GM19463 (cell line): ENCODE data around the gene SPRN.
"Not testable (repeated sequence)": the region's sequence is repeated elsewhere in the genome, so short reads cannot be mapped to it uniquely, and the experiment has no call there.

Source experiments
- ATAC-seq: cut with Tn5 transposase; IDR thresholded peaks from one replicate; pipeline ENCODE4 v1.9.1; 2021; ENCODE audit warnings: mild to moderate bottlenecking, moderate library complexity; ENCODE audit not compliant: unreplicated experiment

The SPRN gene

GRCh38 chr10:133388973-133389818 is 35.2 kb downstream of the SPRN start:
- ATAC-seq = peak; percentile 78

- no peak for ATAC-seq
Observed at GRCh38 chr10:133388236-133388972, 36.0 kb downstream of the SPRN start.

GRCh38 chr10:133386951-133387350 is 37.5 kb downstream of the SPRN start:
- ATAC-seq = not testable (repeated sequence)

- no peak for ATAC-seq
Observed at GRCh38 chr10:133385214-133385613, 39.2 kb downstream of the SPRN start.

GRCh38 chr10:133384071-133384470 is 40.4 kb downstream of the SPRN start:
- no peak for ATAC-seq

- no peak for ATAC-seq
Observed at GRCh38 chr10:133383551-133383950, 40.9 kb downstream of the SPRN start.

- ATAC-seq = no peak
Observed at GRCh38 chr10:133381036-133381435, 43.4 kb downstream of the SPRN start.

- ATAC-seq = no peak
Observed at GRCh38 chr10:133379801-133380666, 44.4 kb downstream of the SPRN start.

GRCh38 chr10:133379152-133379800 is 45.1 kb downstream of the SPRN start, which contains the start of gene PAOX:
Gene PAOX, plus strand, starts transcription at chr10:133379262. Its CDS starts 55 bp downstream, at chr10:133379317.
- peak; percentile 52 for ATAC-seq

GRCh38 chr10:133378251-133379096 is 46.0 kb downstream of the SPRN start:
- peak; percentile 39 for ATAC-seq

- ATAC-seq = no peak
Observed at GRCh38 chr10:133377818-133378250, 46.6 kb downstream of the SPRN start.

- no peak for ATAC-seq
Observed at GRCh38 chr10:133377025-133377817, 47.2 kb downstream of the SPRN start.

- not testable (repeated sequence) for ATAC-seq
Observed at GRCh38 chr10:133376183-133376582, 48.2 kb downstream of the SPRN start.

GRCh38 chr10:133375357-133376115 is 48.9 kb downstream of the SPRN start:
- ATAC-seq = no peak

- peak; percentile 98 for ATAC-seq
Observed at GRCh38 chr10:133373174-133374090, 51.0 kb downstream of the SPRN start, which contains the start of gene ECHS1. Gene ECHS1, minus strand, starts transcription at chr10:133373354. Its CDS starts 21 bp downstream, at chr10:133373333.

- ATAC-seq = no peak
Observed at GRCh38 chr10:133372507-133372906, 51.9 kb downstream of the SPRN start.
